ENCODE measurements around the gene FAM163A.
"Not testable (repeated sequence)": the region's sequence is repeated elsewhere in the genome, so short reads cannot be mapped to it uniquely, and the experiment has no call there.

The FAM163A gene

DNA sequence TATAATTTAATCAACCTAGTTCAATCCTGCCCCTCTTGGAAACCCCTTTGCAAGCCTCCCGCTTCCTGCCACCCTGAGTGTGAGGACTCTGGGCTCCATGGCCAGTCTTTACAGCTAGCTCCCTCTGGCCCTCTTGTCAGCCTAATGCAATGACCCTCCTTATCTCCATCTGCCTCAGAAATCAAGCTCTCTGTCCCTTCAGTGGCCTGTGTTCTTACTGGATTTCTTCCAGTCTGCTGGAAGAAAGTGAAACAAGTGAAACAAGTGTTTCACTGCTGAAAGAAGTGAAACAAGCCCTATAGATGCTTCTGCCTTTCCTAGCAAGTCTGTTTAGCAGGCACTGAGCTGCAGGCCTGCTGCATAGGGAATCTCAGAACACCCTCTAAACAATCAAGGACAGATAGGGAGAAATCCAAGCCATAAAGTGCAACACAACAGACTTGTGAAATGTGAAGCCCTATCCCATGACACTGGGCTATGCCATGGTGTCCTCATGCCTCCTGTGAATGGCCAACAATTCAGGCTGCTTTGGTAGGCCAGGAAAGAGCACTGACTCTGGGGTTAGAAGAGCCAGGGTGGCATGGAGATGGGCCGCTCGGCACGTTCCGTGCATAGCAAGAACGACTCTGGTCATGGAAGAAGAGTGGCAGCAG, 55.9 kb downstream of the FAM163A start:
- Histone ChIP-seq H3K36me3 (no peaks in the 10 kb centered on the region), H3K27me3 (no peaks in the 10 kb centered on the region), H3K27ac (no peak overlapping the region), H3K4me3 (no peak overlapping the region), H3K9me3 (no peaks in the 10 kb centered on the region), H3K4me1 (no peaks in the 10 kb centered on the region)
- intact Hi-C loops (cut with DNase I; ENCODE audit: low total_unique reads), result no loop called here
- no peak for DNase-seq
- TF ChIP-seq, protein P1, sequence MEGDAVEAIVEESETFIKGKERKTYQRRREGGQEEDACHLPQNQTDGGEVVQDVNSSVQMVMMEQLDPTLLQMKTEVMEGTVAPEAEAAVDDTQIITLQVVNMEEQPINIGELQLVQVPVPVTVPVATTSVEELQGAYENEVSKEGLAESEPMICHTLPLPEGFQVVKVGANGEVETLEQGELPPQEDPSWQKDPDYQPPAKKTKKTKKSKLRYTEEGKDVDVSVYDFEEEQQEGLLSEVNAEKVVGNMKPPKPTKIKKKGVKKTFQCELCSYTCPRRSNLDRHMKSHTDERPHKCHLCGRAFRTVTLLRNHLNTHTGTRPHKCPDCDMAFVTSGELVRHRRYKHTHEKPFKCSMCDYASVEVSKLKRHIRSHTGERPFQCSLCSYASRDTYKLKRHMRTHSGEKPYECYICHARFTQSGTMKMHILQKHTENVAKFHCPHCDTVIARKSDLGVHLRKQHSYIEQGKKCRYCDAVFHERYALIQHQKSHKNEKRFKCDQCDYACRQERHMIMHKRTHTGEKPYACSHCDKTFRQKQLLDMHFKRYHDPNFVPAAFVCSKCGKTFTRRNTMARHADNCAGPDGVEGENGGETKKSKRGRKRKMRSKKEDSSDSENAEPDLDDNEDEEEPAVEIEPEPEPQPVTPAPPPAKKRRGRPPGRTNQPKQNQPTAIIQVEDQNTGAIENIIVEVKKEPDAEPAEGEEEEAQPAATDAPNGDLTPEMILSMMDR (IDR thresholded peaks at IDR 0.05), result no peak

DNA sequence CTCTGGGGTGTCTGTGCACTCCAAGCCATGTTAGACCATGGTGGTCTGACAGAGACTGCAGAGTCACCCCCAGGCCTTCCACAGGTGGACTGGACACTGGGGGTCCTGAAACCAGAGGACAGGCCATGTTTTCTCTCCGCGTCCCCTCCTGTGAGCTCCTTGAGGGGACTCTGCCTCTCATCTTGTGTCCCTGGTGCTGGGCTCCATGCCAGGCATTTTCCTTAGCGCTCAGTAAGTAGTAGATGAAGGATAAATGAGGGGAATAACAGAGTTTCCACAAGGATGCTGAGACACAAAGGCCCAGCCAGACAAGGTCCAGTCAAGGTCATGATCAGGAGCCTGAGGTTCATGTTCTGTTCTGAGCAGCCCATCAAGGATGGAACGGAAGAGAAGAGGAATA, 57.4 kb downstream of the FAM163A start:
- DNase-seq, result no peak
- Histone ChIP-seq H3K4me1 (no peaks in the 10 kb centered on the region), H3K27ac (no peak overlapping the region), H3K36me3 (no peaks in the 10 kb centered on the region), H3K4me3 (no peak overlapping the region), H3K27me3 (no peaks in the 10 kb centered on the region), H3K9me3 (no peaks in the 10 kb centered on the region)
- TF ChIP-seq, protein P1 (IDR thresholded peaks at IDR 0.05), result no peak
- intact Hi-C loops (cut with DNase I; ENCODE audit: low total_unique reads), result no loop called here

- intact Hi-C loops (cut with DNase I; ENCODE audit: low total_unique reads), result no loop called here
- Histone ChIP-seq H3K4me3 (no peak overlapping the region), H3K27ac (no peak overlapping the region), H3K4me1 (no peaks in the 10 kb centered on the region), H3K36me3 (no peaks in the 10 kb centered on the region), H3K27me3 (no peaks in the 10 kb centered on the region), H3K9me3 (no peaks in the 10 kb centered on the region)
- TF ChIP-seq, protein P1 (IDR thresholded peaks at IDR 0.05), result no peak
- DNase-seq, result no peak
Observed at GRCh38 chr1:179803104-179803503, 60.0 kb downstream of the FAM163A start.

- Histone ChIP-seq H3K27me3 (no peaks in the 10 kb centered on the region), H3K27ac (no peak overlapping the region), H3K9me3 (no peaks in the 10 kb centered on the region), H3K4me3 (no peak overlapping the region), H3K4me1 (no peaks in the 10 kb centered on the region), H3K36me3 (no peaks in the 10 kb centered on the region)
- DNase-seq, result no peak
- TF ChIP-seq, protein P1 (IDR thresholded peaks at IDR 0.05), result no peak
- intact Hi-C loops (cut with DNase I; ENCODE audit: low total_unique reads), result no loop called here
Observed at GRCh38 chr1:179803918-179804317, 60.8 kb downstream of the FAM163A start.

- H3K4me3 ChIP-seq; H3K4me1 ChIP-seq; H3K27ac ChIP-seq; H3K36me3 ChIP-seq; DNase-seq; H3K27me3 ChIP-seq; intact Hi-C loops (cut with DNase I; ENCODE audit: low total_unique reads); H3K9me3 ChIP-seq: not testable (repeated sequence)
Observed at GRCh38 chr1:179804417-179804816, 61.3 kb downstream of the FAM163A start.

DNA sequence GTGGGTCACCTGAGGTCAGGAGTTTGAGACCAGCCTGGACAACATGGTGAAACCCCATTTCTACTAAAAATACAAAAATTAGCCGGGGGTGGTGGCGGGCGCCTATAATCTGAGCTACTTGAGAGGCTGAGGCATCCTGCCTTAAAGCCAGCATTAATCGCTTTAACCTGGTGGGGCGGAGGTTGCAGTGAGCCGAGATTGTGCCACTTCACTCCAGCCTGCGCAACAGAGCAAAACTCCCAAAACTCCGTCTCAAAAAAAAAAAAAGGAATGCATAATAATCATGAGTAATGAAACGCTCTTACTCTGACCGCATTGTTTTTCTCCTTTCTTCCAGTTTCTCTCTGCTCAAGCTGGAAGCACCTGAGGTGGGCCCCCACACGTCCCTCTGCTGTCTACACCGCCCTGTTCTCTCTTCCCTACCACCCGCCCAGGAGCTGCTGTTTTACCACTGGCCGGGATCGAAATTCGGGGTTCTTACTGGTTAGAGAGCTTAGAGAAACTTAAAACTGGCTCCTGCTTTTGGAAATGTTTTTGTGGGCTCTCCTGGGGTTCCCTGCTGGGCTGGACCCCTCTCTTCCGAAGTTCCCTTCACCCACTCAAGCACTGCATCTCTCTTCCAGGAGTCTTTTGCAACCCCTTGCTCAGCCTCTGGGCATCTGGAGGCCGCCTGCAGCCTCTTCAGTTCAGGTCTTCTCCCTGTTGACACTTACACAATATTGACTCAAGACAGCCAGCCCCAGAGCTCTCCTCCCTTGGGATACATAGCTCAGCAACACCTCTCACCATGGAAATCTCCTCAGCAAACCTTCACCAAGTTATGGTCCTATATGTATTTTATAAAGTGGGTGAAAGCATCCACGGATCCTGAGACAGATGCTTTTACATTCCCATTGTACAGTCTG, 62.5 kb downstream of the FAM163A start:
- TF ChIP-seq, protein P1 (IDR thresholded peaks at IDR 0.05), result no peak
- H3K27ac ChIP-seq, result no peak overlapping the region
- H3K4me3 ChIP-seq, result no peak overlapping the region
- no peaks in the 10 kb centered on the region for H3K36me3 ChIP-seq
- no peaks in the 10 kb centered on the region for H3K9me3 ChIP-seq
- intact Hi-C loops (cut with DNase I; ENCODE audit: low total_unique reads), result no loop called here
- no peak for DNase-seq
- H3K27me3 ChIP-seq, result peaks cover 0 to 7% of the 10 kb centered on the region in 2 donors
- H3K4me1 ChIP-seq, result peaks cover 0 to 4% (median 0%) of the 10 kb centered on the region in 4 donors
